HG02623 (cell line): ENCODE data around the gene PLEKHA4.
"Not testable (repeated sequence)": the region's sequence is repeated elsewhere in the genome, so short reads cannot be mapped to it uniquely, and the experiment has no call there.

ENCODE experiments used
- ATAC-seq: cut with Tn5 transposase; IDR thresholded peaks from one replicate; pipeline ENCODE4 v1.9.1; 2021; ENCODE audit warnings: moderate library complexity; ENCODE audit not compliant: unreplicated experiment

Gene PLEKHA4

GRCh38 chr19:48866692-48867091 is 1.7 kb downstream of the PLEKHA4 start:
- ATAC-seq = no peak

DNA sequence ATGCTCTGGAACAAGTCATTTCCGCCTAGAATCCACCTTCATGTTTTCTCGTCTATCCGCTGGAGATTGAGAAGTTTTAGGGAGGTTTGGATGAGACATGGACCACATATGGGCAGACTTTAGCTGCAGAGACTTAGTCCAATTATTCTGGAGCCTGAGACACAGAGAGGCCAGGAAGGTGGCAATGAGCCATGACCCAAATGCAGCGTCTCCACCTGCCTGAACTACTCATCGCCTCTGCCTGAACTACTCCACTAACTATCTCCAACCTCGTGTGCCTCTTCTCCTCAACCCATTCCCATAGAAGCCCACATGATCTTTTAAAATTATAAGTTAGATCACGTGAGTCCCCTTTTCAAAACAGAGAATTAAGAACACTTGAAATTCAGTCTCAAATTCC is 5.6 kb downstream of the PLEKHA4 start:
- ATAC-seq = no peak

GRCh38 chr19:48861313-48861712 is 7.1 kb downstream of the PLEKHA4 start:
- no peak for ATAC-seq

DNA sequence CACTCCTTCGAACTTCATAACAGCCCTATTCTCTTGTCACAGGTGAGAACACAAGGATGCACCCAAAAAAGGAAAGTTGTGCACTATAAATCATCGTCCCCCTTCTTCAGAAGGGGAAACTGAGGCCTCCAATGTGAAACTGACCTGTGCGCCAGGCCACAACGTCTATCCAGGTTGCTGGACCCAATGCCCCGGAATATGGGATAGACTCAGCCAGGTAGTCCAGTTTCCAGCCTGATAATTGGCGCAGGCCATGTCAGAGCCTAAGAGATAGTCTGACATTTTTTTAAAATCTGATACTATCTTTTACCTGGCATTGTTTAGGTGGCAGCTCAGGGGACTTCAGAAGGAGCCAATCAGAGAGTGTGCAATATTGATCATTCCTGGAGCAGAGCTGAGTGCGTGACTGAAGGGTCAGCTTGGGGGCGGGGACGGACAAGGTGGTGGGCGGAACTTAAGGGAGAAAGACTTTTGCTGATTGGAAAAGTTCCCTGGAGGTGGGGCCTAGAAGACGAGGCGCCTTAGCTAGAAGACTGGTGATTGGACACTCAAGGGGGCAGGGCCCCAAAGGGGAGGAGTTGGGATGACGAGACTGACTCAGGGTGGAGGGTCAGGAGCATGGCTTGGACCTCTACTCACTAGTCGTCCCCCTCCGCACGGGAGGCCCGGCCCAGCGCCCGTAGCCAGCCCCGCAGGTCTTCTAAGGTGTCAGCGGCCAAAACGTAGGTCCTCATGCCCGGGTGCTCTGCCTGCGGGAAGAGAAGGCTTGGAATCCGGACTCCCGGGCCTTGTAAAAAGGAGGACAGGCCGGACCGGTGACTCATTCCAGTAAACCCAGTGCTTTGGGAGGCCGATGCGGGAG is 8.5 kb downstream of the PLEKHA4 start:
- no peak for ATAC-seq

DNA sequence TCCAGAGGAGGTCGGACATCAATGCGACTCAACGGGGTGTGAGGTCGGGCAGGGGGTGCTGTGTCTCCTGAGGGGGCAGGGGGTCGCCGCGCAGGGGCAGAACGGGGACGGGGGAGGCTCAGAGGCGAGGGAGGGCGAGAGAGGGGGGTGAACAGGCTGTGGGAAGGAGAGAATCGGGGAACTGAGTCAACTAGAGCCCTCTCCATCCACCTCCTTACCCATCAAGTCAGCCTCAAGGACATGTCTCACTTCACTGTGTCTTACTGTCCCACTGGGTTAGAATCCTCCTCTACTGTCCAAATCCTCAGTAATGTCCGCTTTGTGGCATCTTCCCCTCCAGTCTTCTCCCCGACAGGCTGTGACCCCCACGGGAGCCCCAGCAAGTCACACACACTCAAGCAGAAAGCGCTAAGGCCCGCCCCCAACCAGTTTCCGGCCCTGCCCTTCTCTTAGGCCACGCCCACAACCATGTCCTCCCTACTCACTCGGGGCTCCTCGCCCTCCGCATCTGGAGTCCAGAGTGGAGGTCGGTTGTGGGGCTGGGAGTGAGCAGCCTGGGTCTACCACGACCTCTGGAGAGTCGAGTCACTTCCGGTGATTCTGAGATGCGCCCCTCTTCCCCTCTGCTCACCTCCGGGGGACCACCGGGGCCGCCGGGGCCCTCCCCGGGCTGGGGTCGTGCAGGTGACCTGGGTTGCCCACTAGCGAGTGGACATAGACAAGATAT is 9.3 kb downstream of the PLEKHA4 start:
- peak; percentile 65 for ATAC-seq

- ATAC-seq = no peak
Measured at GRCh38 chr19:48856921-48857320, 11.5 kb downstream of the PLEKHA4 start.

DNA sequence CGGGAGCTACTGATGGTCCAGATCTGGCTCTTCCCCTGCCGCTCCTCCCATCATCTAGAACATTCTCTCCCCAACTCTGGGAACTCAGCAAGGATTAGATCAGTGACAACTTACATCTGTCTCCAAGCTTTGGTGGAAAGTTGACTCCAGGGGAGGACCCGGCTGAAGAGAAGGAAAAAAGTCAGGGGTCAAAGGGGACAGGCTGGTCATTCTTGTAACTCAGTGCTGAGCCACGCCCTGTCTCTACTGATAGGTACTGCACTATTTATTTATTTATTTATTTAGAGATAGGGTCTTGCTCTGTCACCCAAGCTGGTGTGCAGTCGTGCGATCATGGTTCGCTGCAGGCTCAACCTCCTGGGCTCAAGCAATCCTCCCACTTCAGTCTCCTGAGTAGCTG is 14.3 kb downstream of the PLEKHA4 start:
- ATAC-seq = no peak

DNA sequence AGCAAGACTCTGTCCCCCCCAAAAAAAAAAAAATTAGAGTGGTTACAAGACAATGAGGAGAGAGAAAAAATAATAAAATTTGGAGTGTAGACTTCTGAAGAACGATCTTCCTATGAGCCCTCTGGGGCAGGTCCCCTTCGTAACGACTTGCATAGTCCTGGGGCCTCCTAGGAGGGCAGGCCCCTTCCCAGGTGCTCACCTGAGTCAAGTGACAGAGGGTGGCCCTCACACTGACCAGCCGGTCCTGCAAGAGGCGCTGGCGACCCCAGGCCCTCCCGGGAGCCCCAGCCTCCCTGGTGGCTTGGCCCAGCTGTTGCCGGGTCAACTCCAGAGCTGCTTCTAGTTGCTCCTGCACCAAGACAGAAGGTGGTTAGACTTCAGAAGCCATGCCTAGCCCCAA is 14.9 kb downstream of the PLEKHA4 start:
- no peak for ATAC-seq

GRCh38 chr19:48852292-48852691 is 16.1 kb downstream of the PLEKHA4 start:
- no peak for ATAC-seq

GRCh38 chr19:48846659-48847058 is 21.8 kb downstream of the PLEKHA4 start:
- not testable (repeated sequence) for ATAC-seq

GRCh38 chr19:48845384-48845783 is 23.0 kb downstream of the PLEKHA4 start:
- no peak for ATAC-seq

DNA sequence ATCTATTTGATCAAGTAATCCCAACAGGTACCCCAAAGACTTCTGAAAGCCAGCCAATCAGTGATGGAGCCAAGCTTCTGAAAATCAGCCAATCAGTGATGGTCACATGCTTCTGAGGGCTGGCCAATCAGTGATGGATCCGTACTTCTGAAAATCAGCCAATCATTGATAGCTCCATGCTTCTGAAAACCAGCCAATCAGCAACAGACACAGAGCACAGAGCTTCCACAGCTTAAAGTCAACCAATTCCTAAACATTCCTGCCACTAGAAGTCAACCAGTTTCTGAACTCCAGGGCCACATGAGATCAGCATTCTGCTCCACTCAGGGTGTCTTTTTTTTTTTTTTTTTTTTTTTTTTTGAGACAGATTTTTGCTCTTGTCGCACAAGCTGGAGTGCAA is 23.9 kb downstream of the PLEKHA4 start:
- no peak for ATAC-seq

GRCh38 chr19:48842789-48843162 is 25.6 kb downstream of the PLEKHA4 start:
- no peak for ATAC-seq

- ATAC-seq = no peak
Measured at GRCh38 chr19:48841571-48841970, 26.8 kb downstream of the PLEKHA4 start.

GRCh38 chr19:48841047-48841446 is 27.4 kb downstream of the PLEKHA4 start:
- no peak for ATAC-seq

DNA sequence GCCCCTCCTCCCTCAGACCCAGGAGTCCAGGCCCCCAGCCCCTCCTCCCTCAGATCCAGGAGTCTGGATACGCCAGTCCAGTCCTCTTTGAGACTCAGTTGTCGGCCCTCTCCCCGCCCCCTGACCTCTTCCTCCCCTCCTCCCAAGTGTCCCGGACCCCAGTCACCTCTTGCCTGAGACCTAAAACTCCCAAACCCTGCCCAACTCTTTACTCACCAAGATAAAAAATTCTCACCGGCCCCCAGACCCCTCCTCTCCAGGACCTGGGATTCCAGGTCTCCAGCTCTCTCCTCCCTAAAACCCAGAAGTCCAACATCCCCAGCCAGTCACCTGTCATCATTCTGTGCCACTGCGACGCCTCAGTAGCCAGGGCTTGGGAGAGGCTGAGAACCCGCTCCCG is 30.7 kb downstream of the PLEKHA4 start:
- ATAC-seq = no peak

DNA sequence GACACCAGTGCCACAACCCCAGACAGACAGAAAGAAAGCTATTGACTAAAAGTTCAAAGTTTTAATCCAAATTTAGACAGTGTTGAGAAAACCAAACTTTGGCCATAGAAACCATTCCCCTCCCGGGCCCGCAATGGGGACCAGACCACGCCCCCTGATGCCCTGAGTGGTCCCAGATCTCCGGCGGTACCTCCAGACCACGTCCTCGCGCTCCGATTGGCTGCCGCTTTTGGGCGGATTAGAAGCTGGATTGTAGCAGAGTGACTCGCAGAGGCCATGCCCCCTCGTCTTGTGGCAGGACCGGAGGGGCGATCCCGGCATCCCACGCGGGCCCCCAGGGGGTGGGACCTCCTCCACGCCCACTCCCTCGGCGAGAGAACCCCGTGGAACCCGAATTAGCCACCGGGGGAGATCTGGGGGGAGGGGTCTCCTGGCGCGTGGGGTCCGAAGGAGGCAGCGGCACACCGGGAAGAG is 31.3 kb downstream of the PLEKHA4 start:
- ATAC-seq = no peak

DNA sequence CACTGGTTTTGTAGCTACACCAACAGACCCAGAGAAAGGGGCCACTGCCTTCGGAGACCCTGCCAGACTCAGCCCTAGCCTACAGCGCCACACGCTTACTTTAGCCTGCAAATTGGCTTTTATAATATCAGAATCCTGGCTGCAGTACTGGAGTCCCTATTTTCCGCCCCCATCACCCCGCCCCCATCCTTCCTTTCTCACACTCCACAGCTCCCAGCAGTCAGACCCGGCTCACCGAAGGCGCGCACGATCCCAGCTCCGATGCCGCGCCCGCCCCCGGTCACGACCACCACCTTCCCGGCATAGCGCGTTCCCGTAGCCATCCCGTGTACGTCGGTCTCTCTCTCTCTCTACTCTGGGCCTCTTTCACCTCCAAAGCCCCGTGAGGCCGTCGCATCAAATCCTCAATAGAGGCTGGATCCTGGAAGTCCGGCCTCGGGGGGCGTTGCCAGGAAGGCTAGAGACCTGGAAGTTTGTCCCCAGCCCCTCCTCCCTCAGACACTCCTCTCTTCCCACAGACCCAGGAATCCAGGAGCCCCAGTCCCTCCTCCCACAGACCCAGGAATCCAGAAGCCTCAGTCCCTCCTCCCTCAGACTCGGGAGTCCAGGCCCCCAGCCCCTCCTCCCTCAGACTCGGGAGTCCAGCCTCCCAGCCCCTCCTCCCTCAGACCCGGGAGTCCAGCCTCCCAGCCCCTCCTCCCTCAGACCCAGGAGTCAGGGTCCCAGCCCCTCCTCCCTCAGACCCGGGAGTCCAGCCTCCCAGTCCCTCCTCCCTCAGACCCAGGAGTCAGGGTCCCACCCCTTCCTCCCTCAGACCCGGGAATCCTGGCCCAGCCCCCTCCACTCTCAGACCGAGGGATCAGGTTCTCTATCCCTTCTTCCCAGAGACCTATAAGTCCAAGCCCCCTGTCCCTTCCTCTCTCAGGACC is 32.1 kb downstream of the PLEKHA4 start, which contains the start of gene HSD17B14:
Gene HSD17B14, minus strand, starts transcription at position 403 of the 929 bp plus-strand sequence. Its CDS starts 80 bp downstream, at position 323.
- no peak for ATAC-seq

DNA sequence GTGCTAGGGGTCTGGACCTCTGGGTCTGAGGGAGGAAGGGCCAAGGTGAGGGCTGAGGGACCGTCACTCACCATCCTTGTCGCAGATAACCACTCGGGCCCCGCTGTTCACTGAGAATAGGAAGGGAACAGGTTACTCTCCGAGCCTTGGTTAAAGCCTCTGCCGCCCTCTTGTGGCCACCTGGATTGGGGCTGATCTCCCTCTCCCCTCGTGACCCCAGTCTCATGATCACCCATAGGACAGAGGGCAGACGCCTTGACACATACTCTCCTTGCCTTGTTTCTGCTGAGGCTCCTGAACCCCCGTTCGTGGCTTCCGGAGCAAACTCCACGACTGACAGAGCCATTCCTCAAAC is 32.7 kb downstream of the PLEKHA4 start:
- ATAC-seq = no peak

- no peak for ATAC-seq
Measured at GRCh38 chr19:48833977-48834376, 34.4 kb downstream of the PLEKHA4 start.

DNA sequence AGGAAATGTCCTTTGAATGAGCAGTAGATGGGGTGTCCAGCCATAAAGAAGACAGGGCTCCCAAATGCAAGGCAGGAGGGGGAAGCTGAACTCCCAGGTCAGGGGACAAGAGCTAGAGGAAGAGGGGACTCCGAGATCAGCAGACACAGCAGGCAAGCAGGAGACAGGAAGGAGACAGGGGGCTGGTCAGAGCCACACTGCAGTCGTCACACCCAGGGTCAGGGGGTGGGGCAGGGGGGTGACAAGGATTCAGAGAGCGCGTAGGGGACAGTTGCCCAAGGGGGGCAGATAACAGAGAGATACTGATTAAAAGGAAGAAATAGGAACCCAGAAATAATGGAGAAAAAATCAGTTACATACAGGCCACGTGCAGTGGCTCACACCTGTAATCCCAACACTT is 35.4 kb downstream of the PLEKHA4 start:
- no peak for ATAC-seq
